Ovary (tissue), 9 donors: ENCODE measurements around the gene ANKRD44. TPM values are rescaled to one million over a fixed set of nuclear protein-coding genes. Genes with fewer than 3 reads are reported as not detected.

Source experiments
- DNase-seq, 5 donors: peaks; one replicate each; pipeline ENCODE4 v3.0.0-alpha.2; 2019 to 2020
- H3K27ac ChIP-seq, 2 donors: fragments of 200-600 bp; one replicate each; pipeline versions ENCODE4 v1.5.1 to v1.8.0; 2019 to 2022
- H3K27me3 ChIP-seq: fragments of 200-600 bp; one replicate; pipeline ENCODE4 v1.8.0; 2022
- H3K36me3 ChIP-seq: fragments of 200-600 bp; sonication (generic); one replicate; pipeline ENCODE4 v1.5.1; 2019
- H3K4me1 ChIP-seq: one replicate; pipeline ENCODE4 v1.8.1; 2013; ENCODE audit warnings: mild to moderate bottlenecking, moderate library complexity; ENCODE audit not compliant: insufficient read depth
- H3K4me3 ChIP-seq: fragments of 200-600 bp; sonication (generic); one replicate; pipeline ENCODE4 v1.5.1; 2017
- H3K9me3 ChIP-seq, 2 donors: fragments of 200-600 bp in 1 of 2; sonication (generic) in 1 of 2; one replicate each; pipeline versions ENCODE4 v1.5.1 to v1.8.1; 2013 to 2019; ENCODE audit warnings: mild to moderate bottlenecking in 1 of 2, moderate library complexity in 1 of 2
- EP300 ChIP-seq: sonication (generic); formaldehyde crosslinking; IDR thresholded peaks from one replicate; pipeline ENCODE4 v1.6.1; 2017; ENCODE audit warnings: antibody characterized with exemption
- POLR2A ChIP-seq: fragments of 450-650 bp; IDR thresholded peaks from one replicate; pipeline ENCODE4 v1.6.1; 2017; ENCODE audit warnings: antibody characterized with exemption, mild to moderate bottlenecking, moderate library complexity
- WGBS, 3 donors: extraction: QIAGEN DNeasy Blood & Tissue Kit in 1 of 3; methylation state at CpG; one replicate each; pipeline versions ENCODE4 v1.1.5 to v1.1.7; 2013 to 2017; 5-methylcytosine and 5-hydroxymethylcytosine counted together
- intact Hi-C, 4 donors: fragments of 100-400 bp; cut with DNase I; formaldehyde crosslinking; loops; one replicate each; pipeline versions ENCODE4 v1.11.0 to v1.15.1; 2022 to 2023
- polyA plus RNA-seq, 2 donors: library from polyadenylated mRNA; stranded (reverse); fragments of 200-250 nt in 1 of 2; fragments of 350-450 nt in 1 of 2; fragmentation: Illumina TruSeq in 1 of 2; extraction: RNeasy Lipid Tissue Mini Kit (QIAGEN cat#74804) in 1 of 2; gene quantifications; one replicate each; pipeline ENCODE4 v1.2.3, GENCODE V29; 2013 to 2014
- total RNA-seq, 7 donors: library from RNA; depleted of rRNA in 2 of 7; stranded (reverse); fragments of >200 nt in 2 of 7; fragmentation: NEBNext Ultra II Directional in 3 of 7; extraction: Animal tissue kit (Norgen Biotek cat#: 25700) in 3 of 7; gene quantifications; one replicate each; pipeline versions ENCODE4 v1.1.0 to v1.2.4, GENCODE V29; 2016 to 2023
- TF ChIP-seq, protein P1 (sequence below), 3 donors: fragments of 450-650 bp in 2 of 3; fragments of 200-600 bp in 1 of 3; IDR thresholded peaks; one replicate each; pipeline versions ENCODE4 v1.5.1 to v1.8.0; 2016 to 2022; ENCODE audit warnings: antibody characterized with exemption in 3 of 3, mild to moderate bottlenecking in 1 of 3
- donor health status: DM: no; HTN: no; CAD: no; lungs with moderate emphysema.
- donor health status: DM: no; HTN: no; CAD: no.
- donor health status: Bipolar disorder and iron deficiency.
- donor health status: DM: yes; HTN: yes; CAD: no.
- donor health status: DM: no; HTN: no; CAD: no.
- donor health status: DM: yes; HTN: yes; CAD: no.

ANKRD44 gene
- total and polyA plus RNA-seq, 9 donors, result 2.6 to 60.0 (median 11.1) TPM

DNA sequence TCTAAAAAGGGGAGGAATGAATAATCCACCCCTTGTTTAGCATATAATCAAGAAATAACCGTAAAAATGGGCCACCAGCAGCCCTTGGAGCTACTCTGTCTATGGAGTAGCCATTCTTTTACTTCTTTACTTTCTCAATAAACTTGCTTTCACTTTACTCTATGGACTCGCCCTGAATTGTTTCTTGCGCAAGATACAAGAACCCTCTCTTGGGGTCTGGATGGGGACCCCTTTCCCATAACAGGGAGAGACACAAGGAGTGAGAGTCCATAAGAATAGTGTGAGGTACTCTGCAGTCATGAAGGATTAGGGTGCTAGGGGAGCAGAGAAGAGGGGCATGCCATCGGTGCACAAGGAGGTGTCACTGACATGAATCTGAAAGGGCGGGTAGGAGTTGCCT, 224.9 kb downstream of the ANKRD44 start:
- Histone ChIP-seq H3K27ac (no peak overlapping the region), H3K36me3 (no peaks in the 10 kb centered on the region), H3K27me3 (no peaks in the 10 kb centered on the region), H3K4me1 (peaks cover 7% of the 10 kb centered on the region), H3K4me3 (no peak overlapping the region), H3K9me3 (no peaks in the 10 kb centered on the region)
- TF ChIP-seq POLR2A (no peak), EP300 (no peak)
- TF ChIP-seq, protein P1, sequence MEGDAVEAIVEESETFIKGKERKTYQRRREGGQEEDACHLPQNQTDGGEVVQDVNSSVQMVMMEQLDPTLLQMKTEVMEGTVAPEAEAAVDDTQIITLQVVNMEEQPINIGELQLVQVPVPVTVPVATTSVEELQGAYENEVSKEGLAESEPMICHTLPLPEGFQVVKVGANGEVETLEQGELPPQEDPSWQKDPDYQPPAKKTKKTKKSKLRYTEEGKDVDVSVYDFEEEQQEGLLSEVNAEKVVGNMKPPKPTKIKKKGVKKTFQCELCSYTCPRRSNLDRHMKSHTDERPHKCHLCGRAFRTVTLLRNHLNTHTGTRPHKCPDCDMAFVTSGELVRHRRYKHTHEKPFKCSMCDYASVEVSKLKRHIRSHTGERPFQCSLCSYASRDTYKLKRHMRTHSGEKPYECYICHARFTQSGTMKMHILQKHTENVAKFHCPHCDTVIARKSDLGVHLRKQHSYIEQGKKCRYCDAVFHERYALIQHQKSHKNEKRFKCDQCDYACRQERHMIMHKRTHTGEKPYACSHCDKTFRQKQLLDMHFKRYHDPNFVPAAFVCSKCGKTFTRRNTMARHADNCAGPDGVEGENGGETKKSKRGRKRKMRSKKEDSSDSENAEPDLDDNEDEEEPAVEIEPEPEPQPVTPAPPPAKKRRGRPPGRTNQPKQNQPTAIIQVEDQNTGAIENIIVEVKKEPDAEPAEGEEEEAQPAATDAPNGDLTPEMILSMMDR (IDR thresholded peaks at IDR 0.05), result no peak
- no peak for DNase-seq
- WGBS, 3 donors, result 96% methylated on average over 5 of the region's 5 CpGs
- intact Hi-C loops, result no loop called here

DNA sequence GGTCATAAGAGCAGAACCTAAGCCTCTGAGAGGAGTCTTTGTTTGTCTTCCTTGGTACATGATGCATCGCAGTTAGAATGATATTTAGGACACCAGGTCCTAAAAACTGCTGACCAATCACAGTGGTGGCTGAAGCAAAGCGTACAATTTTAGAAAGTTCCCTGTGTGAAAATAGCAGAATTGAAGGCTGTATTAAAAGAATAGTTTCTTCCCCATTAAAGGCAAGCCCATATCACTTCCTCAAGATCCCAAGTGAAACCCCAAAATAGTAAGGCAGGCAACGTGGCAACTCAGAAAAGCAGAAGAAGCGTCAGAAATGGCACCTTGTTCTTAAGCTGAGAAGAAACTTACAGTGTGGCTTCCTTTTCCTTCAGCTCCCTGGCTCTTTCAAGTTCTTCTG, 229.3 kb downstream of the ANKRD44 start:
- no peak for DNase-seq
- no peaks in the 10 kb centered on the region for H3K9me3 ChIP-seq
- H3K27me3 ChIP-seq, result no peaks in the 10 kb centered on the region
- intact Hi-C loops, result no loop called here
- no peak overlapping the region for H3K4me3 ChIP-seq
- peaks cover 7% of the 10 kb centered on the region for H3K4me1 ChIP-seq
- WGBS, 3 donors, result 81 to 83% (median 81%) methylated on average over 4 of the region's 4 CpGs
- TF ChIP-seq, protein P1 (IDR thresholded peaks at IDR 0.05), result no peak
- TF ChIP-seq EP300 (no peak), POLR2A (no peak)
- no peak overlapping the region for H3K27ac ChIP-seq
- no peaks in the 10 kb centered on the region for H3K36me3 ChIP-seq

DNA sequence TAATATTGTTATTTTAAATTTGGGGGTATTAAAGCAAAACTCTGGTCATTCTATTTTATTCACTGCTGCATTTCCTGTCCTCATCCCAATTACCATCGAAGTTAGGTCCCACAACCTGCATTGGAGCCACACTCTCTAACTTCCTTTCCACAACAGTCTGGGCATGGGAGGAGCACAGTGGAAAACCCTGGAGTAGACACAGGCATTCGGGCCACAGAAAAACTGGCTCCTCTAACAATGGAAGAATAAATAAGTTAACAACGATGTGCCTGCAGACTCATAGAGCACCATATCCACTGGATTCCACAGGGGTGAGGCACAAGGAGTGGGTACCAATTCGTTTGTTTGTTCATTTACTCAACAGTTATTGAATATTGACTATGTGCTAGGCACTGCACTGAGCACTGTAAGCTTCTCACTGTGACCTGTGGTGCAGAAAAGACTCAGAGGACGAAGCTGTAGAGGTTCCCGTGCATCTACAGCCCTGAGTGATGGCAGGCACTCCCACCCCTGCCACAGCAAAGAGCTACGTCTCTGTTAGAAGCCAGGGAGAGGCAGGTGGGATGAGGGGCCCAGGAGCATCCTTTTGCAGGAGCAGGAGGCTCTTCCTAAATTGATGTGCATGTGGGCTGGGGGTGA, 229.9 kb downstream of the ANKRD44 start:
- no peak overlapping the region for H3K27ac ChIP-seq
- DNase-seq, result no peak
- no peaks in the 10 kb centered on the region for H3K27me3 ChIP-seq
- intact Hi-C loops, result no loop called here
- 70 to 80% (median 70%) methylated on average over 7 of the region's 7 CpGs for WGBS, 3 donors
- H3K4me1 ChIP-seq, result peaks cover 7% of the 10 kb centered on the region
- no peaks in the 10 kb centered on the region for H3K36me3 ChIP-seq
- TF ChIP-seq, protein P1 (IDR thresholded peaks at IDR 0.05), result no peak
- H3K9me3 ChIP-seq, result no peaks in the 10 kb centered on the region
- no peak overlapping the region for H3K4me3 ChIP-seq

DNA sequence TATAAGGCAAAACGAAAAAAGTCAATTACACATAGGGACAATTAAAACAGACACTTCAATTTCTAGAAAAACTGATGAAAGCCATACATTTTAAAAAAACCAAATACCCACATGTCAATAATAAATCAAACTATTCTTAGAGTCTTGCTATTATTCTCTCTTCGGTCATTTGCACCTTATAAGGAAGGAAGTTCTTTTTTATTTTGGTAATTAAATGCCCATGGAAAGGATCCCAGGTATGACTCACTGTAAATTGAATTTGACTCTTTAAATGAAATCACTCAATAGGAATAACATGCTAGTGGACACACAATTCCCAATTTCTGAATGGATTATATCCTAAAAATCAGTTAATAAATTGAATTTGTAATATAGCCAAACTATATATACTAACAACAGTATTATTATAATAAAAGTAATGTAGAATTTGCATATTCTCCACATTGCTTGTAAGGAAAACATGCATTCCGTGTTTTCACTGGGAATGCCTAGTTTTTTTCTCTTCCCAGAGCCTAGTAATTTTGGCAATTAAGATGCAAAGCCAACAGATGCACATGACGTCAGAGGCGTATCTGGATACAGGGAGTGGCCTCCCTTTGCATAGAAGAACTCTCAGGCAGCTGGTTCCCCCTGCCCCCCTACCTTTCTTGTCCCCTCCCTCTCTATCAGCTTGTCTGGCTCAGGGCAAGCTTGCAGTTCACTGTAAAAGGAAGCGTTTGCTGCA, 230.6 kb downstream of the ANKRD44 start:
- no peaks in the 10 kb centered on the region for H3K36me3 ChIP-seq
- WGBS, 3 donors, result 24 to 35% (median 29%) methylated on average over 6 of the region's 6 CpGs
- H3K9me3 ChIP-seq, result no peaks in the 10 kb centered on the region
- no peak overlapping the region for H3K4me3 ChIP-seq
- intact Hi-C loops, result no loop called here
- peak; percentile 38 to 63 (median 43) for DNase-seq
- H3K27ac ChIP-seq, result no peak overlapping the region
- peaks cover 7% of the 10 kb centered on the region for H3K4me1 ChIP-seq
- H3K27me3 ChIP-seq, result no peaks in the 10 kb centered on the region
- no peak for TF ChIP-seq POLR2A
- TF ChIP-seq EP300, result no peak
- TF ChIP-seq, protein P1 (IDR thresholded peaks at IDR 0.05), result no peak
